IMR-90 (cell line): ENCODE measurements around the gene RERE. TPM values are rescaled to one million over a fixed set of nuclear protein-coding genes. Genes with fewer than 3 reads are reported as not detected.

Experiments used
- ATAC-seq: fragments of 200-7000 bp; cut with Tn5 transposase; 2 replicates; pipeline ENCODE4 v1.9.1; 2020; ENCODE audit warnings: low read depth, mild to moderate bottlenecking, moderate library complexity
- BruUV-seq: library from RNA; stranded (reverse); fragments of 400-500 nt; replicated peaks from 2 replicates; lab custom pipeline; 2021; lab: Mats Ljungman, UMichigan
- CTCF ChIA-PET: fragments of 300-600 bp; formaldehyde crosslinking; extraction: SDS; loops from one replicate; lab custom pipeline; 2021; ENCODE audit warnings: antibody characterized with exemption; lab: Yijun Ruan, JAX
- POLR2A ChIA-PET: fragments of 300-600 bp; sonication (Branson Sonifier 250); formaldehyde crosslinking; loops from one replicate; lab custom pipeline; 2022; ENCODE audit warnings: antibody characterized with exemption; ENCODE audit not compliant: unreplicated experiment; lab: Charles Lee
- DNase-seq: peaks from one replicate; pipeline ENCODE4 v3.0.0; 2013
- H2AFZ ChIP-seq: replicated peaks from 2 replicates; pipeline ENCODE3; 2013; ENCODE audit warnings: low read length, mild to moderate bottlenecking; ENCODE audit not compliant: poor library complexity
- H2AK5ac ChIP-seq: 2 replicates; pipeline ENCODE4 v1.6.1; 2013; ENCODE audit warnings: low read depth, low read length, inconsistent platforms
- H2AK9ac ChIP-seq: replicated peaks from 2 replicates; pipeline ENCODE3; 2013; ENCODE audit warnings: mild to moderate bottlenecking, low read depth, low read length, moderate library complexity; ENCODE audit not compliant: poor library complexity
- H2BK120ac ChIP-seq: 2 replicates; pipeline ENCODE4 v1.6.1; 2013; ENCODE audit warnings: low read depth, low read length, inconsistent platforms
- H2BK15ac ChIP-seq: 3 replicates; pipeline ENCODE4 v1.6.1; 2013; ENCODE audit warnings: low read depth, low read length, inconsistent platforms
- H2BK20ac ChIP-seq: 2 replicates; pipeline ENCODE4 v1.6.1; 2013; ENCODE audit warnings: low read depth, mild to moderate bottlenecking, inconsistent platforms, low read length, moderate library complexity
- H2BK5ac ChIP-seq: 2 replicates; pipeline ENCODE4 v1.6.1; 2013; ENCODE audit warnings: mild to moderate bottlenecking, low read depth, low read length, inconsistent platforms; ENCODE audit not compliant: poor library complexity, severe bottlenecking
- H3K14ac ChIP-seq: replicated peaks from 2 replicates; pipeline ENCODE4 v1.6.1; 2013; ENCODE audit warnings: low read depth, low read length, inconsistent platforms
- H3K18ac ChIP-seq: 2 replicates; pipeline ENCODE4 v1.6.1; 2013; ENCODE audit warnings: low read depth, low read length, control low read depth
- H3K23ac ChIP-seq: 2 replicates; pipeline ENCODE4 v1.6.1; 2013; ENCODE audit warnings: low read depth, low read length, inconsistent platforms
- H3K27ac ChIP-seq: 2 replicates; pipeline ENCODE4 v1.5.1; 2013; ENCODE audit warnings: mild to moderate bottlenecking, control low read depth, low read length; ENCODE audit not compliant: insufficient read depth
- H3K27me3 ChIP-seq: 2 replicates; pipeline ENCODE4 v1.6.1; 2013; ENCODE audit warnings: low read length; ENCODE audit not compliant: control insufficient read depth, insufficient read depth
- H3K36me3 ChIP-seq: 2 replicates; pipeline ENCODE4 v1.6.1; 2013; ENCODE audit warnings: low read length, mixed read lengths; ENCODE audit not compliant: control insufficient read depth, insufficient read depth
- H3K4ac ChIP-seq: 2 replicates; pipeline ENCODE4 v1.6.1; 2013; ENCODE audit warnings: low read depth, low read length, inconsistent platforms
- H3K4me1 ChIP-seq: 2 replicates; pipeline ENCODE4 v1.6.1; 2013; ENCODE audit warnings: low read length, mixed read lengths; ENCODE audit not compliant: control insufficient read depth, insufficient read depth
- H3K4me2 ChIP-seq: 2 replicates; pipeline ENCODE4 v1.6.1; 2013; ENCODE audit warnings: low read depth, mild to moderate bottlenecking, control low read depth, low read length, moderate library complexity
- H3K4me3 ChIP-seq: 2 replicates; pipeline ENCODE4 v1.5.1; 2013; ENCODE audit warnings: low read depth, mild to moderate bottlenecking, control low read depth, low read length, moderate library complexity; ENCODE audit not compliant: insufficient read depth
- H3K56ac ChIP-seq: 2 replicates; pipeline ENCODE4 v1.6.1; 2013; ENCODE audit warnings: low read length, inconsistent platforms; ENCODE audit not compliant: insufficient read depth; ENCODE audit errors: extremely low read depth
- H3K79me1 ChIP-seq, 2 experiments: 2 replicates each; pipeline ENCODE4 v1.6.1; 2013; ENCODE audit warnings: low read length in 2 of 2, inconsistent platforms in 1 of 2, low read depth in 1 of 2
- H3K9ac ChIP-seq: 2 replicates; pipeline ENCODE4 v1.6.1; 2013; ENCODE audit warnings: low read depth, low read length, control low read depth
- H3K9me1 ChIP-seq: 2 replicates; pipeline ENCODE4 v1.6.1; 2013; ENCODE audit warnings: low read length, inconsistent platforms; ENCODE audit not compliant: insufficient read depth
- H3K9me3 ChIP-seq: 2 replicates; pipeline ENCODE4 v1.6.1; 2013; ENCODE audit warnings: low read length; ENCODE audit not compliant: control insufficient read depth, insufficient read depth
- H4K20me1 ChIP-seq: 2 replicates; pipeline ENCODE4 v1.6.1; 2013; ENCODE audit warnings: low read length, inconsistent platforms; ENCODE audit not compliant: insufficient read depth
- H4K5ac ChIP-seq: 2 replicates; pipeline ENCODE4 v1.6.1; 2013; ENCODE audit warnings: mild to moderate bottlenecking, low read depth, low read length, control low read depth
- H4K8ac ChIP-seq, 2 experiments: 2 replicates each; pipeline ENCODE4 v1.6.1; 2013; ENCODE audit warnings: low read depth in 2 of 2, low read length in 2 of 2, control low read depth in 1 of 2, inconsistent platforms in 1 of 2
- H4K91ac ChIP-seq: 2 replicates; pipeline ENCODE4 v1.6.1; 2013; ENCODE audit warnings: low read depth, low read length, inconsistent platforms; ENCODE audit not compliant: insufficient read depth
- BHLHE40 ChIP-seq: fragments of 150-350 bp; IDR thresholded peaks from 2 replicates; pipeline ENCODE4 v1.6.1; 2016; ENCODE audit warnings: mild to moderate bottlenecking, low read depth, low read length
- CEBPB ChIP-seq: IDR thresholded peaks from 2 replicates; pipeline ENCODE4 v1.6.1; 2012; ENCODE audit warnings: low read depth, low read length, improper control_type of control experiment
- CHD1 ChIP-seq: IDR thresholded peaks from 2 replicates; pipeline ENCODE4 v1.6.1; 2012; ENCODE audit warnings: low read depth, low read length, improper control_type of control experiment
- FOS ChIP-seq: fragments of 150-350 bp; IDR thresholded peaks from 2 replicates; pipeline ENCODE4 v1.6.1; 2016; ENCODE audit warnings: low read depth, low read length
- MAFK ChIP-seq: IDR thresholded peaks from 2 replicates; pipeline ENCODE4 v1.6.1; 2012; ENCODE audit warnings: low read depth, low read length, improper control_type of control experiment
- MAZ ChIP-seq: IDR thresholded peaks from 2 replicates; pipeline ENCODE4 v1.6.1; 2012; ENCODE audit warnings: low read depth, mild to moderate bottlenecking, low read length, improper control_type of control experiment, moderate library complexity, borderline replicate concordance
- MXI1 ChIP-seq: IDR thresholded peaks from 2 replicates; pipeline ENCODE4 v1.6.1; 2012; ENCODE audit warnings: low read depth, mild to moderate bottlenecking, low read length, moderate library complexity, borderline replicate concordance
- NFE2L2 ChIP-seq: fragments of 150-350 bp; IDR thresholded peaks from 2 replicates; pipeline ENCODE4 v1.6.1; 2016; ENCODE audit warnings: low read depth, mild to moderate bottlenecking, low read length
- POLR2A ChIP-seq: IDR thresholded peaks from 2 replicates; pipeline ENCODE4 v1.6.1; 2012; ENCODE audit warnings: mild to moderate bottlenecking, low read depth, low read length
- RAD21 ChIP-seq: IDR thresholded peaks from 2 replicates; pipeline ENCODE4 v1.6.1; 2012; ENCODE audit warnings: low read length, improper control_type of control experiment
- RFX5 ChIP-seq: IDR thresholded peaks from 2 replicates; pipeline ENCODE4 v1.8.0; 2012; ENCODE audit warnings: low read depth, mild to moderate bottlenecking, low read length, moderate library complexity
- WGBS, 2 experiments: methylation state at CpG; one replicate each; pipeline versions ENCODE4 v1.1.5 to v1.1.7; 2013; ENCODE audit warnings: missing lambda C conversion rate in 2 of 2; ENCODE audit not compliant: insufficient read length in 1 of 2; ENCODE audit errors: extremely low coverage in 2 of 2; 5-methylcytosine and 5-hydroxymethylcytosine counted together
- dilution Hi-C: fragments of 300-500 bp; cut with HindIII; formaldehyde crosslinking; loops from one replicate; pipeline ENCODE4 v1.14.3; 2018; ENCODE audit warnings: low sequenced_read_pairs; ENCODE audit not compliant: unreplicated experiment
- in situ Hi-C: fragments of 300-500 bp; cut with MboI; formaldehyde crosslinking; loops from 3 replicates; pipeline ENCODE4 v1.14.3; 2019; ENCODE audit warnings: low sequenced_read_pairs, inconsistent platforms, mixed read lengths
- intact Hi-C: fragments of 100-400 bp; cut with micrococcal nuclease; formaldehyde crosslinking; loops from 2 replicates; pipeline ENCODE4 v1.10.0; 2022
- polyA plus RNA-seq, 3 experiments: library from polyadenylated mRNA; depleted of rRNA; stranded (reverse); fragments of >200 nt; gene quantifications; 2 replicates each; pipeline ENCODE4 v1.2.3, GENCODE V29; 2012; ENCODE audit warnings: low replicate concordance in 1 of 3
- total RNA-seq: library from RNA; depleted of rRNA; stranded (reverse); fragments of >200 nt; gene quantifications from 2 replicates; pipeline ENCODE4 v1.2.3, GENCODE V29; 2012
- TF ChIP-seq, protein P1 (sequence below): conservative IDR thresholded peaks from 2 replicates; pipeline ENCODE4 v1.5.1; 2012; ENCODE audit warnings: mild to moderate bottlenecking, low read depth, low read length, improper control_type of control experiment
- TF ChIP-seq, protein P2 (sequence below): fragments of 150-350 bp; IDR thresholded peaks from 2 replicates; pipeline ENCODE4 v1.6.1; 2017; ENCODE audit warnings: mild to moderate bottlenecking, antibody characterized with exemption, low read length, low read depth

RERE gene
- total and polyA plus RNA-seq, 2 of the 4 experiments (the other 2 are of a cell fraction) = 11.5 to 25.1 TPM

DNA sequence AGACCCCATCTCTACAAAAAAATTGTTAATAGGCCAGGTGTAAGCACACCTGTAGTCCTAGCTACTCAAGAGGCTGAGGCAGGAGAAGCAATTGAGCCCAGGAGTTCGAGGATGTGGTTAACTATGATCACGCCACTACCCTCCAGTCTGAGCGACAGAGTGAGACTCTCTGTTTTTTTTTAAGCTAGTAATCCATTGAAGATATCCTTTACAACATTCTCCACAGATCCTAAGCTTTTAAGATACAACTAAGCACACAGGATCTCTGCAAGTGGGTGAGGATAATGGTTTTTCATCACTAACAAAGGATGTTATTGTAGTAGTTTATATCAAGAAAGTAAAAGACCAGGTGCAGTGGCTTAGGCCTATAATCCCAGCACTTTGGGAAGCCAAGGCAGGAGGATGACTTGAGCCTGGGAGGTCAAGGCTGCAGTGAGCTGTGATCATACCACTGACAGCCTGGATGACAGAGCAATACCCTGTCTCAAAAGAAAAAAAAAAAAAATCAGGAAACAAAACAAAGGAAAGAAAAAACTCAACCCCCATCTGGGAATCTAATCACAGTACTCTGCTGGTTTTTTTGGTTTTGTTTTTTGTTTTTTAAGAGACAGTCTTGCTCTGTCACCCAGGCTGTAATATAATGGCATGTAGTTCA, 166.1 kb downstream of the RERE start:
- Histone ChIP-seq H3K27me3 (no peaks in the 10 kb centered on the region), H3K14ac (no peak overlapping the region), H3K23ac (no peak overlapping the region), H3K4me1 (peaks cover 17% of the 10 kb centered on the region), H2BK15ac (no peak overlapping the region), H3K9me1 (peaks cover 15% of the 10 kb centered on the region), H3K18ac (no peak overlapping the region), H3K9ac (no peak overlapping the region), H3K27ac (no peak overlapping the region), H2AK9ac (no peak overlapping the region), H3K36me3 (peaks cover 9% of the 10 kb centered on the region), H3K9me3 (no peaks in the 10 kb centered on the region), H2AFZ (no peak overlapping the region), H4K20me1 (peaks cover 53% of the 10 kb centered on the region), H2BK20ac (no peak overlapping the region), H3K4me2 (no peak overlapping the region), H4K5ac (no peak overlapping the region), H3K4me3 (no peak overlapping the region), H3K79me1 (peaks cover 38 to 63% of the 10 kb centered on the region in 2 experiments), H2BK5ac (no peak overlapping the region), H4K8ac (no peak overlapping the region), H2AK5ac (no peak overlapping the region; the same call in 1 of the 2 replicates), H4K91ac (no peak overlapping the region), H3K56ac (no peak overlapping the region), H2BK120ac (no peak overlapping the region), H3K4ac (no peak overlapping the region)
- intact Hi-C loops (no loop called here), dilution Hi-C loops (no loop called here), in situ Hi-C loops (no loop called here)
- BruUV-seq = no TSS peak
- CTCF ChIA-PET = no interaction called here
- POLR2A ChIA-PET = no interaction called here
- no peak for ATAC-seq
- no peak for DNase-seq
- TF ChIP-seq CHD1 (no peak), RAD21 (no peak), MAZ (no peak), RFX5 (no peak), MAFK (no peak), MXI1 (no peak), NFE2L2 (no peak), FOS (no peak), CEBPB (no peak), POLR2A (no peak), BHLHE40 (no peak)
- TF ChIP-seq, protein P1, sequence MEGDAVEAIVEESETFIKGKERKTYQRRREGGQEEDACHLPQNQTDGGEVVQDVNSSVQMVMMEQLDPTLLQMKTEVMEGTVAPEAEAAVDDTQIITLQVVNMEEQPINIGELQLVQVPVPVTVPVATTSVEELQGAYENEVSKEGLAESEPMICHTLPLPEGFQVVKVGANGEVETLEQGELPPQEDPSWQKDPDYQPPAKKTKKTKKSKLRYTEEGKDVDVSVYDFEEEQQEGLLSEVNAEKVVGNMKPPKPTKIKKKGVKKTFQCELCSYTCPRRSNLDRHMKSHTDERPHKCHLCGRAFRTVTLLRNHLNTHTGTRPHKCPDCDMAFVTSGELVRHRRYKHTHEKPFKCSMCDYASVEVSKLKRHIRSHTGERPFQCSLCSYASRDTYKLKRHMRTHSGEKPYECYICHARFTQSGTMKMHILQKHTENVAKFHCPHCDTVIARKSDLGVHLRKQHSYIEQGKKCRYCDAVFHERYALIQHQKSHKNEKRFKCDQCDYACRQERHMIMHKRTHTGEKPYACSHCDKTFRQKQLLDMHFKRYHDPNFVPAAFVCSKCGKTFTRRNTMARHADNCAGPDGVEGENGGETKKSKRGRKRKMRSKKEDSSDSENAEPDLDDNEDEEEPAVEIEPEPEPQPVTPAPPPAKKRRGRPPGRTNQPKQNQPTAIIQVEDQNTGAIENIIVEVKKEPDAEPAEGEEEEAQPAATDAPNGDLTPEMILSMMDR = no peak
- TF ChIP-seq, protein P2, sequence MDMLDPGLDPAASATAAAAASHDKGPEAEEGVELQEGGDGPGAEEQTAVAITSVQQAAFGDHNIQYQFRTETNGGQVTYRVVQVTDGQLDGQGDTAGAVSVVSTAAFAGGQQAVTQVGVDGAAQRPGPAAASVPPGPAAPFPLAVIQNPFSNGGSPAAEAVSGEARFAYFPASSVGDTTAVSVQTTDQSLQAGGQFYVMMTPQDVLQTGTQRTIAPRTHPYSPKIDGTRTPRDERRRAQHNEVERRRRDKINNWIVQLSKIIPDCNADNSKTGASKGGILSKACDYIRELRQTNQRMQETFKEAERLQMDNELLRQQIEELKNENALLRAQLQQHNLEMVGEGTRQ = no peak
- WGBS, 2 experiments = no CpG with 5 or more reads among the region's 3 CpGs
